H1 (cell line): ENCODE data around the gene AARSD1. TPM values are rescaled to one million over a fixed set of nuclear protein-coding genes. Genes with fewer than 3 reads are reported as not detected.

ENCODE experiments used
- CTCF ChIA-PET: fragments of 300-600 bp; sonication (Branson Sonifier 250); formaldehyde crosslinking; loops from one replicate; lab custom pipeline; 2021; ENCODE audit not compliant: partially characterized antibody; lab: Charles Lee
- POLR2A ChIA-PET: fragments of 300-600 bp; sonication (Branson Sonifier 250); formaldehyde crosslinking; loops from one replicate; lab custom pipeline; 2021; ENCODE audit warnings: inconsistent platforms; ENCODE audit not compliant: partially characterized antibody; lab: Charles Lee
- DNase-seq, 2 experiments: peaks; one replicate each; pipeline versions ENCODE4 v3.0.0 to v3.0.0-alpha.2; 2010 to 2022; ENCODE audit warnings: low spot score in 2 of 2, low read depth in 1 of 2, mixed read lengths in 1 of 2
- FAIRE-seq: peaks from 2 replicates; lab custom pipeline; 2011; peaks lifted over from hg19 to GRCh38; lab: Jason Lieb, UNC
- H2AFZ ChIP-seq: 2 replicates; pipeline ENCODE4 v1.8.1; 2012; ENCODE audit warnings: low read length, inconsistent platforms
- H2AK5ac ChIP-seq: 2 replicates; pipeline ENCODE4 v1.6.1; 2013; ENCODE audit warnings: low read depth, low read length
- H2BK120ac ChIP-seq: replicated peaks from 2 replicates; pipeline ENCODE3; 2013; ENCODE audit warnings: low read depth, low read length, inconsistent platforms
- H2BK12ac ChIP-seq: 2 replicates; pipeline ENCODE4 v1.6.1; 2013; ENCODE audit warnings: low read depth, low read length
- H2BK15ac ChIP-seq: 2 replicates; pipeline ENCODE4 v1.6.1; 2013; ENCODE audit warnings: low read length
- H2BK20ac ChIP-seq: 2 replicates; pipeline ENCODE4 v1.6.1; 2013; ENCODE audit warnings: low read length
- H2BK5ac ChIP-seq: 2 replicates; pipeline ENCODE4 v1.6.1; 2013; ENCODE audit warnings: low read depth, low read length
- H3K14ac ChIP-seq: 2 replicates; pipeline ENCODE4 v1.6.1; 2013; ENCODE audit warnings: inconsistent platforms; ENCODE audit not compliant: insufficient read length
- H3K18ac ChIP-seq: 2 replicates; pipeline ENCODE4 v1.6.1; 2013; ENCODE audit warnings: low read length; ENCODE audit errors: extremely low read depth
- H3K23ac ChIP-seq: 2 replicates; pipeline ENCODE4 v1.6.1; 2013; ENCODE audit warnings: inconsistent platforms; ENCODE audit not compliant: insufficient read length
- H3K23me2 ChIP-seq: 2 replicates; pipeline ENCODE4 v1.6.1; 2013; ENCODE audit warnings: low read depth, low read length
- H3K27ac ChIP-seq: 2 replicates; pipeline ENCODE4 v1.6.1; 2011; ENCODE audit warnings: low read depth, low read length, inconsistent platforms
- H3K27me3 ChIP-seq, 4 experiments: replicated peaks in 1 of 4; 1 replicate in 1 of 4; 2 replicates in 3 of 4; pipeline versions ENCODE4 v1.6.1 to v1.8.1; 2011 to 2013; ENCODE audit warnings: low read length in 3 of 4, mild to moderate bottlenecking in 3 of 4, inconsistent platforms in 2 of 4, mixed read lengths in 2 of 4, moderate library complexity in 1 of 4; ENCODE audit not compliant: control insufficient read depth in 3 of 4, insufficient read depth in 3 of 4; ENCODE audit errors: extremely low read depth in 1 of 4
- H3K36me3 ChIP-seq, 4 experiments: 2 replicates each; pipeline versions ENCODE4 v1.6.1 to v1.8.1; 2011 to 2013; ENCODE audit warnings: mild to moderate bottlenecking in 4 of 4, low read length in 3 of 4, moderate library complexity in 2 of 4, control low read depth in 1 of 4, inconsistent platforms in 1 of 4; ENCODE audit not compliant: insufficient read depth in 4 of 4, control insufficient read depth in 2 of 4
- H3K4ac ChIP-seq: replicated peaks from 2 replicates; pipeline ENCODE3; 2013; ENCODE audit warnings: low read length, low read depth, mixed read lengths, inconsistent platforms; ENCODE audit not compliant: insufficient read length
- H3K4me1 ChIP-seq, 4 experiments: replicated peaks in 1 of 4; 1 replicate in 1 of 4; 2 replicates in 3 of 4; pipeline versions ENCODE4 v1.6.1 to v1.8.1; 2011 to 2013; ENCODE audit warnings: low read length in 3 of 4, inconsistent platforms in 2 of 4, mixed read lengths in 1 of 4; ENCODE audit not compliant: insufficient read depth in 4 of 4, control insufficient read depth in 3 of 4
- H3K4me2 ChIP-seq, 2 experiments: 2 replicates each; pipeline versions ENCODE4 v1.6.1 to v1.8.1; 2011 to 2013; ENCODE audit warnings: low read depth in 2 of 2, low read length in 2 of 2, control low read depth in 1 of 2, inconsistent platforms in 1 of 2, mild to moderate bottlenecking in 1 of 2; ENCODE audit not compliant: insufficient read depth in 1 of 2
- H3K4me3 ChIP-seq, 4 experiments: fragments of 200-600, 300-600 bp in 1 of 4; sonication (generic), shearing (Covaris generic), sonication (Bioruptor Twin) in 1 of 4; 2 replicates each; pipeline versions ENCODE4 v1.5.1 to v1.8.1; 2011 to 2016; ENCODE audit warnings: low read length in 4 of 4, low read depth in 3 of 4, control low read depth in 2 of 4, inconsistent platforms in 2 of 4, mild to moderate bottlenecking in 2 of 4, mixed read lengths in 1 of 4, moderate library complexity in 1 of 4; ENCODE audit not compliant: insufficient read depth in 2 of 4; ENCODE audit errors: extremely low read depth in 1 of 4
- H3K56ac ChIP-seq: replicated peaks from 2 replicates; pipeline ENCODE3; 2013; ENCODE audit warnings: low read depth, mild to moderate bottlenecking, mixed read lengths, low read length, inconsistent platforms; ENCODE audit not compliant: insufficient read length
- H3K79me1 ChIP-seq: 2 replicates; pipeline ENCODE4 v1.6.1; 2013; ENCODE audit warnings: low read depth, low read length, control low read depth
- H3K79me2 ChIP-seq, 2 experiments: 2 replicates each; pipeline versions ENCODE4 v1.6.1 to v1.8.1; 2012 to 2013; ENCODE audit warnings: low read length in 2 of 2, mild to moderate bottlenecking in 2 of 2, inconsistent platforms in 1 of 2; ENCODE audit not compliant: insufficient read depth in 2 of 2, control insufficient read depth in 1 of 2
- H3K9ac ChIP-seq, 4 experiments: replicated peaks in 1 of 4; 1 replicate in 1 of 4; 2 replicates in 3 of 4; pipeline versions ENCODE4 v1.6.1 to v1.8.1; 2011 to 2013; ENCODE audit warnings: low read depth in 3 of 4, low read length in 3 of 4, control low read depth in 2 of 4, mild to moderate bottlenecking in 2 of 4, moderate library complexity in 2 of 4, inconsistent platforms in 1 of 4; ENCODE audit errors: extremely low read depth in 1 of 4
- H3K9me3 ChIP-seq, 2 experiments: 2 replicates each; pipeline versions ENCODE4 v1.6.1 to v1.8.1; 2012 to 2013; ENCODE audit warnings: mild to moderate bottlenecking in 2 of 2, moderate library complexity in 2 of 2, control low read depth in 1 of 2, inconsistent platforms in 1 of 2, low read depth in 1 of 2, low read length in 1 of 2, mixed read lengths in 1 of 2; ENCODE audit not compliant: insufficient read depth in 2 of 2
- H4K20me1 ChIP-seq, 2 experiments: replicated peaks in 1 of 2; 2 replicates each; pipeline versions ENCODE3 to v1.8.1; 2011 to 2013; ENCODE audit warnings: inconsistent platforms in 2 of 2, low read length in 2 of 2, mild to moderate bottlenecking in 1 of 2; ENCODE audit not compliant: insufficient read depth in 2 of 2, control insufficient read depth in 1 of 2
- H4K5ac ChIP-seq: 2 replicates; pipeline ENCODE4 v1.6.1; 2013; ENCODE audit warnings: low read length, low read depth, mixed read lengths, inconsistent platforms; ENCODE audit not compliant: insufficient read length
- H4K8ac ChIP-seq: 2 replicates; pipeline ENCODE4 v1.8.0; 2013; ENCODE audit warnings: mild to moderate bottlenecking, moderate library complexity, low read length, inconsistent platforms; ENCODE audit not compliant: insufficient read depth; ENCODE audit errors: extremely low read depth
- H4K91ac ChIP-seq: replicated peaks from 2 replicates; pipeline ENCODE3; 2013; ENCODE audit warnings: low read length, mixed read lengths, inconsistent platforms; ENCODE audit not compliant: insufficient read length
- ATF3 ChIP-seq: IDR thresholded peaks from 2 replicates; pipeline ENCODE4 v1.6.1; 2011; ENCODE audit warnings: low read depth, mild to moderate bottlenecking, low read length; ENCODE audit not compliant: insufficient read depth
- E2F6 ChIP-seq: IDR thresholded peaks from 2 replicates; pipeline ENCODE4 v1.6.1; 2012; ENCODE audit warnings: inconsistent platforms
- EZH2 ChIP-seq: fragments of 200-600 bp; sonication (generic); IDR thresholded peaks from 2 replicates; pipeline ENCODE4 v1.7.1; 2012; ENCODE audit warnings: low read depth, mild to moderate bottlenecking, moderate library complexity, low read length, inconsistent platforms; ENCODE audit not compliant: severe bottlenecking
- HDAC6 ChIP-seq: IDR thresholded peaks from one replicate; pipeline ENCODE4 v1.7.1; 2012; ENCODE audit warnings: low read depth, mild to moderate bottlenecking, inconsistent platforms, low read length, moderate library complexity
- NRF1 ChIP-seq: IDR thresholded peaks from 2 replicates; pipeline ENCODE4 v1.6.1; 2011; ENCODE audit warnings: mild to moderate bottlenecking, low read depth, low read length, improper control_type of control experiment
- RAD21 ChIP-seq, 2 experiments: IDR thresholded peaks in 1 of 2; conservative IDR thresholded peaks in 1 of 2; 2 replicates each; pipeline ENCODE4 v1.6.1; 2011; ENCODE audit warnings: low read depth in 2 of 2, low read length in 2 of 2, improper control_type of control experiment in 1 of 2, inconsistent platforms in 1 of 2, mild to moderate bottlenecking in 1 of 2, moderate library complexity in 1 of 2
- RBBP5 ChIP-seq: IDR thresholded peaks from 2 replicates; pipeline ENCODE4 v1.7.1; 2012; ENCODE audit warnings: low read depth, mild to moderate bottlenecking, inconsistent platforms, low read length, moderate library complexity, borderline replicate concordance
- SIX5 ChIP-seq: IDR thresholded peaks from 2 replicates; pipeline ENCODE4 v1.6.1; 2011; ENCODE audit warnings: mild to moderate bottlenecking, low read depth, low read length
- TAF1 ChIP-seq: IDR thresholded peaks from 2 replicates; pipeline ENCODE4 v1.6.1; 2011; ENCODE audit warnings: mild to moderate bottlenecking, low read depth, low read length
- TAF7 ChIP-seq: optimal IDR thresholded peaks from 2 replicates; pipeline ENCODE3; 2011; ENCODE audit warnings: low read depth, mild to moderate bottlenecking, inconsistent platforms, low read length, moderate library complexity, borderline replicate concordance
- TBP ChIP-seq: IDR thresholded peaks from 2 replicates; pipeline ENCODE4 v1.6.1; 2011; ENCODE audit warnings: low read depth, low read length, improper control_type of control experiment
- TEAD4 ChIP-seq: IDR thresholded peaks from 2 replicates; pipeline ENCODE4 v1.6.1; 2012; ENCODE audit warnings: low read depth, low read length, inconsistent platforms, mixed read lengths
- WGBS, 2 experiments: shearing (Covaris generic) in 1 of 2; methylation state at CpG; one replicate each; pipeline versions ENCODE4 v1.1.6 to v1.1.7; 2013 to 2015; ENCODE audit warnings: low lambda C conversion rate in 2 of 2, mixed read lengths in 2 of 2, inconsistent platforms in 1 of 2, low coverage in 1 of 2, missing lambda C conversion rate in 1 of 2; ENCODE audit not compliant: insufficient replicate concordance in 2 of 2, insufficient coverage in 1 of 2, insufficient read length in 1 of 2; ENCODE audit errors: extremely low coverage in 1 of 2, missing lambda C conversion rate in 1 of 2; 5-methylcytosine and 5-hydroxymethylcytosine counted together
- polyA plus RNA-seq, 7 experiments: library from polyadenylated mRNA; depleted of rRNA in 3 of 7; stranded (reverse) in 5 of 7; unstranded in 2 of 7; fragments of >200 nt in 5 of 7; fragments of 200-250 nt in 2 of 7; gene quantifications; 1 replicate in 5 of 7; 2 replicates in 1 of 7; 4 replicates in 1 of 7; pipeline versions ENCODE4 v1.2.1 to v1.2.3, GENCODE V29; 2011 to 2013; ENCODE audit warnings: missing spikeins in 2 of 7, mixed read lengths in 2 of 7
- total RNA-seq: library from RNA; stranded (reverse); fragmentation: NEBNext Ultra II Directional; extraction: Animal tissue kit (Norgen Biotek cat#: 25700); gene quantifications from 2 replicates; pipeline ENCODE4 v1.2.1, GENCODE V29; 2021

AARSD1 gene
- total and polyA plus RNA-seq, 2 of the 8 experiments (the other 6 are each of a cell fraction or from before 2014, with no cell fraction given): 51.5 to 58.8 TPM

GRCh38 chr17:42906772-42907446, 57.3 kb downstream of the AARSD1 start:
- Histone ChIP-seq H3K4me2 (no peak overlapping the region), H3K27me3 (no peaks in the 10 kb centered on the region), H2BK15ac (no peak overlapping the region), H3K4me3 (no peak overlapping the region), H3K23me2 (no peaks in the 10 kb centered on the region), H4K20me1 (no peaks in the 10 kb centered on the region), H4K8ac (no peak overlapping the region), H3K27ac (no peak overlapping the region), H4K5ac (no peak overlapping the region), H3K4ac (no peak overlapping the region), H3K36me3 (no peaks in the 10 kb centered on the region), H2BK12ac (no peak overlapping the region), H3K79me2 (no peaks in the 10 kb centered on the region), H3K9ac (no peak overlapping the region), H3K79me1 (no peaks in the 10 kb centered on the region), H2BK120ac (no peak overlapping the region), H2AFZ (no peak overlapping the region), H2BK20ac (no peak overlapping the region), H3K4me1 (no peaks in the 10 kb centered on the region), H3K18ac (no peak overlapping the region), H4K91ac (no peak overlapping the region), H3K23ac (no peak overlapping the region), H3K56ac (no peak overlapping the region), H3K9me3 (no peaks in the 10 kb centered on the region), H2AK5ac (no peak overlapping the region), H3K14ac (no peak overlapping the region), H2BK5ac (no peak overlapping the region)
- POLR2A ChIA-PET: interaction anchor here (1.2 to 1.3 kb wide), 2 partner anchors 61 to 91 kb away, joined by 3 read pairs; partner anchors contain the start of gene RPL27
- FAIRE-seq (no peak), DNase-seq (no peak)
- CTCF ChIA-PET: interaction anchor here (1.2 to 2.8 kb wide), 2 partner anchors 22 to 33 kb away, joined by 4 to 13 read pairs; no protein-coding TSS in a partner anchor
- WGBS, 2 experiments: 92 to 100% methylated on average over 2 to 8 of the region's 8 CpGs
- TF ChIP-seq ATF3 (no peak), EZH2 (no peak), RBBP5 (no peak), TEAD4 (no peak), HDAC6 (no peak), RAD21 (IDR thresholded peaks at IDR 0.05 in 1 of 2, conservative IDR thresholded peaks at IDR 0.05 in 1 of 2; ENCODE audit: low read depth in 2 of 2, low read length in 2 of 2) (no peak), NRF1 (no peak), E2F6 (no peak), SIX5 (no peak), TBP (no peak), TAF7 (no peak), TAF1 (no peak)
